ENCODE results near the gene SPINDOC. TPM values are rescaled to one million over a fixed set of nuclear protein-coding genes. Genes with fewer than 3 reads are reported as not detected.

Gene SPINDOC
- polyA plus RNA-seq, 1 donor (not counting 4 experiments of a cell fraction or from before 2014, with no cell fraction given) = 8.1 TPM

DNA sequence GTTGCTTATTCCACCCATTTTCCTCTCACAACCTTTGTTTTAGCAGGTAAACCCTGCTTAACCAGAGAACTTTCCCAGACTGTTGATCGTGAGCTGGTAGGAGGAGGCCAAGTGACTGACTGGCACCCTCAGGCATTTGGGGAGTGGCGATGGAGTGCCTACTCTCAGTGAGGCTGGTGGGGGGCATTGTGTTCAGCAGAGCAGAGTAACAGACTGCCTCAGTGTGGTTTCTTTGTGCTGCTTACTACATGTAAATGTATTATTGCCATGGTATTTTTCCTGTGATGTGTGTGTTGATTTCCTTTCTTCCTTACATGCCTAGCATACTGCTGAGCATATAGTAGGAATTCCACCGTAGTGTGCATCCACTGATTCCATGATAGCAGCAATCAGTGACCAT, 28.3 kb downstream of the SPINDOC start:
- H3K9me1 ChIP-seq (ENCODE audit: control insufficient read depth, extremely low read depth, insufficient read depth, low read length) = peaks cover 12% of the 10 kb centered on the region
- no peak for FAIRE-seq
- no peaks in the 10 kb centered on the region for H3K27me3 ChIP-seq (ENCODE audit: control insufficient read depth, extremely low read depth, insufficient read depth, low read length)
- H3K9me3 ChIP-seq (ENCODE audit: control insufficient read depth, low read depth, low read length) = no peaks in the 10 kb centered on the region
- H3K27ac ChIP-seq (ENCODE audit: control insufficient read depth, insufficient read depth, low read length) = peak overlapping the region; percentile 63
- peaks cover 72% of the 10 kb centered on the region for H3K79me2 ChIP-seq (ENCODE audit: control insufficient read depth, insufficient read depth, low read length)
- H3K9ac ChIP-seq (ENCODE audit: control insufficient read depth, extremely low read depth, insufficient read depth, low read length) = peak overlapping the region; percentile 89
- peak overlapping the region; percentile 95 for H3K4me2 ChIP-seq (ENCODE audit: control insufficient read depth, extremely low read depth, insufficient read depth, low read depth, low read length)
- H3K4me1 ChIP-seq (ENCODE audit: control insufficient read depth, extremely low read depth, insufficient read depth, low read length) = peaks cover 49% of the 10 kb centered on the region
- dilution Hi-C loops (cut with MboI; ENCODE audit: extremely low pct_ligation_motif_present, low sequenced_read_pairs) = no loop called here
- peak overlapping the region; percentile 64 to 94 (median 94) for H3K4me3 ChIP-seq (ENCODE audit: control insufficient read depth in 2 of 3, extremely low read depth in 1 of 3, insufficient read depth in 2 of 3, low read depth in 1 of 3, low read length in 3 of 3)
- H2AFZ ChIP-seq (ENCODE audit: control insufficient read depth, low read length) = no peak overlapping the region
- no peak for DNase-seq (ENCODE audit: low read depth, low spot score)
- peaks cover 36% of the 10 kb centered on the region for H4K20me1 ChIP-seq (ENCODE audit: control insufficient read depth, extremely low read depth, insufficient read depth, low read length)
- H3K36me3 ChIP-seq (ENCODE audit: control insufficient read depth in 2 of 2, extremely low read depth in 1 of 2, insufficient read depth in 2 of 2, low read length in 2 of 2) = peaks cover 6 to 18% of the 10 kb centered on the region in 2 experiments
- TF ChIP-seq CTCF (optimal IDR thresholded peaks at IDR 0.05 in 1 of 3, IDR thresholded peaks at IDR 0.05 in 1 of 3, conservative IDR thresholded peaks at IDR 0.05 in 1 of 3; ENCODE audit: extremely low read depth in 1 of 3, insufficient read depth in 2 of 3, low read length in 3 of 3) (peak in 1 of 3 experiments; percentile 7), EZH2 (IDR thresholded peaks at IDR 0.05; ENCODE audit: low read length) (no peak)

GRCh38 chr11:63843041-63843440, 29.8 kb downstream of the SPINDOC start:
- Histone ChIP-seq H3K4me3 (ENCODE audit: control insufficient read depth in 2 of 3, extremely low read depth in 1 of 3, insufficient read depth in 2 of 3, low read depth in 1 of 3, low read length in 3 of 3) (no peak overlapping the region), H3K9me1 (ENCODE audit: control insufficient read depth, extremely low read depth, insufficient read depth, low read length) (peaks cover 12% of the 10 kb centered on the region), H3K9ac (ENCODE audit: control insufficient read depth, extremely low read depth, insufficient read depth, low read length) (no peak overlapping the region), H3K27me3 (ENCODE audit: control insufficient read depth, extremely low read depth, insufficient read depth, low read length) (no peaks in the 10 kb centered on the region), H3K27ac (ENCODE audit: control insufficient read depth, insufficient read depth, low read length) (no peak overlapping the region), H3K9me3 (ENCODE audit: control insufficient read depth, low read depth, low read length) (no peaks in the 10 kb centered on the region), H3K36me3 (ENCODE audit: control insufficient read depth in 2 of 2, extremely low read depth in 1 of 2, insufficient read depth in 2 of 2, low read length in 2 of 2) (peaks cover 6 to 18% of the 10 kb centered on the region in 2 experiments), H3K79me2 (ENCODE audit: control insufficient read depth, insufficient read depth, low read length) (peaks cover 86% of the 10 kb centered on the region), H2AFZ (ENCODE audit: control insufficient read depth, low read length) (no peak overlapping the region), H3K4me1 (ENCODE audit: control insufficient read depth, extremely low read depth, insufficient read depth, low read length) (peaks cover 51% of the 10 kb centered on the region), H4K20me1 (ENCODE audit: control insufficient read depth, extremely low read depth, insufficient read depth, low read length) (peaks cover 42% of the 10 kb centered on the region), H3K4me2 (ENCODE audit: control insufficient read depth, extremely low read depth, insufficient read depth, low read depth, low read length) (no peak overlapping the region)
- no peak for TF ChIP-seq CTCF (optimal IDR thresholded peaks at IDR 0.05 in 1 of 3, IDR thresholded peaks at IDR 0.05 in 1 of 3, conservative IDR thresholded peaks at IDR 0.05 in 1 of 3; ENCODE audit: extremely low read depth in 1 of 3, insufficient read depth in 2 of 3, low read length in 3 of 3)
- TF ChIP-seq EZH2 (IDR thresholded peaks at IDR 0.05; ENCODE audit: low read length) = no peak
- dilution Hi-C loops (cut with MboI; ENCODE audit: extremely low pct_ligation_motif_present, low sequenced_read_pairs) = no loop called here
- DNase-seq (ENCODE audit: low read depth, low spot score) (no peak), FAIRE-seq (no peak)

All from keratinocyte (primary cell).